ENCODE data around the gene PDSS2.
"Not testable (repeated sequence)": the region's sequence is repeated elsewhere in the genome, so short reads cannot be mapped to it uniquely, and the experiment has no call there.

The PDSS2 gene

GRCh38 chr6:107383705-107384104 is 75.7 kb downstream of the PDSS2 start:
- DNase-seq (ENCODE audit: low read depth) = no peak
- TF ChIP-seq CTCF (IDR thresholded peaks at IDR 0.05; ENCODE audit: low read depth, low read length) (no peak), MAX (IDR thresholded peaks at IDR 0.05; ENCODE audit: low read depth, low read length) (no peak), POLR2A (IDR thresholded peaks at IDR 0.05; ENCODE audit: extremely low read depth, insufficient read length) (no peak), MYC (IDR thresholded peaks at IDR 0.05; ENCODE audit: low read depth, low read length) (no peak)
- H3K4me3 ChIP-seq (ENCODE audit: low read depth, low read length) = no peak overlapping the region

GRCh38 chr6:107374264-107374663 is 85.1 kb downstream of the PDSS2 start:
- no peak for DNase-seq (ENCODE audit: low read depth)
- H3K4me3 ChIP-seq (ENCODE audit: low read depth, low read length) = no peak overlapping the region
- no peak for TF ChIP-seq MAX (IDR thresholded peaks at IDR 0.05; ENCODE audit: low read depth, low read length)
- no peak for TF ChIP-seq MYC (IDR thresholded peaks at IDR 0.05; ENCODE audit: low read depth, low read length)

- no peak for TF ChIP-seq MYC (IDR thresholded peaks at IDR 0.05; ENCODE audit: low read depth, low read length)
- TF ChIP-seq CTCF (IDR thresholded peaks at IDR 0.05; ENCODE audit: low read depth, low read length) = no peak
- TF ChIP-seq POLR2A (IDR thresholded peaks at IDR 0.05; ENCODE audit: extremely low read depth, insufficient read length) = no peak
- TF ChIP-seq MAX (IDR thresholded peaks at IDR 0.05; ENCODE audit: low read depth, low read length) = no peak
- no peak for DNase-seq (ENCODE audit: low read depth)
- H3K4me3 ChIP-seq (ENCODE audit: low read depth, low read length) = no peak overlapping the region
Measured at GRCh38 chr6:107369493-107369892, 89.9 kb downstream of the PDSS2 start.

- no peak for DNase-seq (ENCODE audit: low read depth)
- TF ChIP-seq MYC (IDR thresholded peaks at IDR 0.05; ENCODE audit: low read depth, low read length) = no peak
- TF ChIP-seq CTCF (IDR thresholded peaks at IDR 0.05; ENCODE audit: low read depth, low read length) = no peak
- TF ChIP-seq MAX (IDR thresholded peaks at IDR 0.05; ENCODE audit: low read depth, low read length) = no peak
- no peak for TF ChIP-seq POLR2A (IDR thresholded peaks at IDR 0.05; ENCODE audit: extremely low read depth, insufficient read length)
- no peak overlapping the region for H3K4me3 ChIP-seq (ENCODE audit: low read depth, low read length)
Measured at GRCh38 chr6:107368471-107368870, 90.9 kb downstream of the PDSS2 start.

- DNase-seq (ENCODE audit: low read depth); H3K4me3 ChIP-seq (ENCODE audit: low read depth, low read length): not testable (repeated sequence)
Measured at GRCh38 chr6:107364173-107364572, 95.2 kb downstream of the PDSS2 start.

GRCh38 chr6:107361753-107362604 is 97.4 kb downstream of the PDSS2 start:
- H3K4me3 ChIP-seq (ENCODE audit: low read depth, low read length) = no peak overlapping the region
- no peak for DNase-seq (ENCODE audit: low read depth)
- no peak for TF ChIP-seq POLR2A (IDR thresholded peaks at IDR 0.05; ENCODE audit: extremely low read depth, insufficient read length)
- no peak for TF ChIP-seq CTCF (IDR thresholded peaks at IDR 0.05; ENCODE audit: low read depth, low read length)
- no peak for TF ChIP-seq MYC (IDR thresholded peaks at IDR 0.05; ENCODE audit: low read depth, low read length)
- TF ChIP-seq MAX (IDR thresholded peaks at IDR 0.05; ENCODE audit: low read depth, low read length) = no peak
